Activated CD4-positive, CD25-positive, alpha-beta regulatory T cell treated with anti-CD3 and anti-CD28 coated beads, Interleukin-2, amount 50 U/mL, for 24 hours (primary cell): ENCODE results near the gene IL7R.

Source experiments
- ATAC-seq, 2 donors: fragments of 150-1000 bp; cut with Tn5 transposase; one replicate each; pipeline ENCODE4 v1.10.0; 2021; ENCODE audit warnings: mild to moderate bottlenecking in 1 of 2, moderate library complexity in 1 of 2

Gene IL7R

DNA sequence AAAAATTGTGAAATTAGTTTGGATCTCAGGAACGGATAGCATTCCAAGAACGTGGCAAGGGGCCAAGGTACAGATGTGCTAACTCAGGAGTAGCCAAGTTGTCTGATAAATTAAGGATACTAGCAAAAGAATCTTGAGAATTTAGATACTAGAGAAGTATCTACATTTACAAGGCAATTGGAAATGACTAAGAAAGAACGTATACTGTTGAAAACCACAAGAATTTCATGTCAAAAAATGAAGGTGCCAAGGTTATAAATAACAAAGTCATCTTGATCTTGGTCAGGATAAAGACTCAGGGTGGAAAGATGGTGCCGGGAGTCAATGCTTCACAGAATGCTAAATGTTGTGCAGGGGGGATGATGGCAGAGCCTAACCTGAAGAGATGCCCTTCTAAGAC is 62.5 kb downstream of the IL7R start:
- ATAC-seq = peak; percentile 39 to 49

DNA sequence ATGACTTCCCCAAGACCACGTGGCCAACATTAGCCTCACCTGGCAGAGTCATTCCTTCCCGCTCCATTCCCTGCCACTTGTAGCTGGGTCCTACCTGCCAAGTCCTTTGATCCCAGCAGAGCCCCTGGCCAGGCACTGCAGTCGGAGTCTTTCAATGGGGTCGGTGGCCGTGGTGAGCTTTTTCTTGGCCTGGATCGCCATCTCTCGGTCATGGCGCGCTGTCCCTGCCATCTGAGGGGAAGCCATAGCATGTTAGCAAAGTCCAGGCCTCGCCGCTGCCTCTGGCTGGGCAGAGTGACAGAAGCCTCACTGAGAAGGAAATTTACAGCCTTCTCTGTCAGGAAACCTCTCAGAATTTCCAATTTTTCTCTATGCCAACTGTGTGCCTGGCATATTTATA is 64.2 kb downstream of the IL7R start:
- ATAC-seq = no peak

DNA sequence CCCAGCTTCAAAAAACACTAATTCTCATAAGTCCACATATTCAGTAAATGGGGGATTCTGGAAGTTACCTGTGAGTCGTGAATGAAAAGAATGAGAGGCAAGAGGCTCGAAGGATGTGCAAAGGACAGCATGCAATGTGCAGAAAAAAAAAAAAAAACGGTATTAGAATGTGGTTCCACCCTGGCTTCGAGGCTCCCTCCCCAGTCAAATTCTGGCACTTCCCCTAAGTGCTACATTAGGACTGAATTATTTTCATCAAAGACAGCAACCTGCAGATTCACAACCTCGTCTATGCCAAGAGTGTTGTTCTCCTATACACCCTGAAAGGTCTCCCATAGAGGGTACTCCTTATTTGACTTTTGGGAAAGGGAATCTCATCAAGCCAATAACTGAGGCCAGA is 65.2 kb downstream of the IL7R start:
- no peak for ATAC-seq

DNA sequence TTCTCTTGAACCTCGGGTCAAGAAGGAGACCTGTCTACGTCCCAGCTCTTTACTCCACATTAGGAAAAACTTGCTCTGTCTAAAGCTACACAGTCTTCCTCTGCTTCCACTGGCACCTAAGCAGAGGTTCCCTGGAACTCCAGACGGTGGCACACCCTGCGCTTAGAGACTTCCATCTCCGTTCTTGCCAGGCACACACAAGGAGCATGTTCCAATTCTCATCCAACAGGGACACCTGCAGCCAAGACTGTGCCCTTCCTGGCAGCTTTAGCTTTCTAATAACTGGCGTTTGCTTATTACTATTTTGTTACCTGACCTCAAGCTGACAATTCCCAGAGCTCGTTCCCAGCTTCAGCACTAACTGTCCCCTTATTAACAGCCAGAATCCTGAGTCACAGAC is 65.8 kb downstream of the IL7R start:
- ATAC-seq = no peak

DNA sequence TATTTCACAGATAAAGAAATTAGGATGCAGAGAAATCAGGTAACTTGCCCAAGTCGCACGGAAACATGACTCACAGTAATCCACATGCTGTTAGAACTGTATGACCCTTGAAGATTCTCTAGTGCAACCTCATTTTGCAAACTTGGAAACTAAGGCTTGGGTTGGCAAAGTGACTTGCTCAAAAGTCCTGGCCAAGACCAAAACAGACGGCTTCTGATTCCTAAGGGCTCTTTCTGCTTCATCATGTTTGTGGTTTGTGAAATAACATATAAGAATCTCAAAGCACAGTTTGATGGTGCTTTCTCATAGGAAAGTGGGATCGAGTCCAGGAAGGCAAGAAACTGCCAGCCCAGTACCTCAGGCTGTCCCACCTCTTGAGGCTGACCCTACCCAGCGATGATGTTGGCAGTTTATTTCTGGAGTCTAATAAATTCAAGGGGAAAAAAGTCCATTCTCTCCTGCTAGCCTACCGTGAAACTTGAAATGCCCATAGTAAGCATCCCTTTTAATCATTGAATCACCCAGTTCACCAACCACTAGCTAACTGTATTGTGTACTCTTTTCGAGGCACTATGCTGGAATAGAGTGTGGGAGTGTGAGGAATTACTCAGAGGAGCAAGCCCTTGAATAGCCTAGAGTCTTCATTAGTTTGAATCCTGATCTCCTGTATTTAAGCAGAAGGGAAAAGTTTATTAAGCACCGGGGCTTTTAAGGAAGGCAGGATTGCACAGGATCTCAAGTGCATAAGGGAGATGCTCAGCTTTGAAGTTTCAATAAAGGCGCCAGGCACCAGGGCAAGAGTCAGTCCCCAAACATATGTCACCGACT is 67.6 kb downstream of the IL7R start:
- ATAC-seq = peak; percentile 12 to 29

DNA sequence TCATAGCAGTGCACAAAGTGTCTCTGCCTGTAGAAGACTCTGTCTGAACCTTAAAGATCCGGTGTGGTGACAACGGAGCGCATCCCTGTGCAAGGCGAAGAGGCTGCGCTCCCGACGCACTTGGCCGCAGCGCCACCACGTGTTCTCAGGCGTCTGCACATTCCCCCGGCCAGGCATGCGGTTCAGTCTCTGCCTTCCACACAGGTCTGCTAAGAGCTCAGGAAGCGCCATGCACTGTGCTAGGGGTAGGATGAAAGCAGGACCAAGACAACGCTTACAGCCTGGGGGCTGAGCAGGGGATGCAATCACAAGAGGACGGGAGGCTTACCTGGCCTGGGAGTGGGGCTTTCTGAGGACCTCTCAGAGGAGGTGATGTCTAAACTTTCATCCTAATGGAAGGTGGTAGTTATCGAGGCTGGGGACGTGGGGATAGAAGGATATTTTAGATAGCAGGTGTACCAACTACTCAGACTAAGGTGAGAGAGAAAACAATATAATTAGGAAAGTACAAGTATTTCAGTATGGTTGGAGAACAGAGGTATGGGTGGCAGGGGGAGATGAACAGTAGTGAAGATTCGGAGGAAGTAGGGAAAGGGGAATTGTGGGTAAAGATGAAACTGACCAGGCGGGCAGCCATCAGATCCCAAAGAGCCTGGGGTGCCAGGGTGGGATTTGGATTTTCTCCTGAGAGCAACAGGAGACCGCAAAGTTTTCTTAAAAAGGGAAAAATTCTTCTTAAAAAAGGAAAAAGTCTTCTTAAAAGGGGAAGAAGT is 68.4 kb downstream of the IL7R start:
- peak; percentile 85 to 87 for ATAC-seq

DNA sequence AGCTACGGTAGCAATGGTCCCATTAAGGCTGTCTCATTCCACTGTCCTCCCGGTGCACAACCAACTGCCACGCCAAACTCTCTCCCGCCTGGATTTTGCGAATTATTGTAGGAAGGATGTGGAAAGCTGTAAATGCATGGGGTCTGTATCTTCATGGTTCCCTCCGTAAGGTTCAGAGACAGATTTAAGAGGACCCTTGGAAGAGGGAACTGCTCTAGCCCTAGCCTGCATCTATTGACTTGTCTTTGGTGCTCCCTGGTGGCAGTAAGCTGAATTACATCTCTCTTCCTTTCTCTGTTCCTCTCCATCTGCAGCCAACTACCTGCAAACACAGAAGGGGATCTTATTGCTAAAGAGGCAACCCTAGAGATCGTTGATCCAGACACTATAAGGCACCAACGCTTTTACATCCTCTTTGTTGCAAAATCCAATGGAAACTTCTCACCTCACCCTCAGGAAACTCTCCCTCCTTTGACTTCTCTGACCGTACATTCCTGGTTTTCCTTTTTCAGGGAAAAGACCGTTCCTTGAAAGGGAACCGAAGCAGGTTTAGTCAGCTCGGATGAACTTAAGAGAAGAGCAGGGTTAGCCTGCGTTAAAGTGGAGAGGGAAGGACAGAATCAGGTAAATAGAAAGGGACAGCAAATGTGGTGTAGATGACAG is 69.8 kb downstream of the IL7R start:
- peak; percentile 36 to 44 for ATAC-seq
